Lower leg skin (tissue), 4 donors: ENCODE results near the gene SH3BP5. TPM values are rescaled to one million over a fixed set of nuclear protein-coding genes. Genes with fewer than 3 reads are reported as not detected.

Experiments
- DNase-seq, 2 donors: peaks; one replicate each; pipeline ENCODE4 v3.0.0-alpha.2; 2019; ENCODE audit warnings: low spot score in 2 of 2
- H3K4me3 ChIP-seq: fragments of 200-600 bp; sonication (generic); 2 replicates; pipeline ENCODE4 v1.5.1; 2017; ENCODE audit warnings: mild to moderate bottlenecking, low read depth; ENCODE audit not compliant: poor library complexity, severe bottlenecking
- POLR2A ChIP-seq, 2 donors: fragments of 450-650 bp; IDR thresholded peaks; one replicate each; pipeline ENCODE4 v1.6.1; 2016 to 2017; ENCODE audit warnings: antibody characterized with exemption in 2 of 2, mild to moderate bottlenecking in 1 of 2, moderate library complexity in 1 of 2
- WGBS, 2 donors: methylation state at CpG; one replicate each; pipeline ENCODE4 v1.1.5; 2018; 5-methylcytosine and 5-hydroxymethylcytosine counted together
- intact Hi-C: fragments of 100-400 bp; cut with DNase I; formaldehyde crosslinking; loops from one replicate; pipeline ENCODE4 v1.15.0; 2023; ENCODE audit warnings: low total_unique reads
- total RNA-seq, 4 donors: library from RNA; depleted of rRNA; stranded (reverse); fragments of >200 nt; gene quantifications; one replicate each; pipeline ENCODE4 v1.1.0, GENCODE V29; 2016
- TF ChIP-seq, protein P1 (sequence below), 3 donors: fragments of 450-650 bp; IDR thresholded peaks; one replicate each; pipeline ENCODE4 v1.5.1; 2016; ENCODE audit warnings: antibody characterized with exemption in 3 of 3, mild to moderate bottlenecking in 3 of 3, moderate library complexity in 2 of 3

Gene SH3BP5
- total RNA-seq, 4 donors from 2014 or later = 10.7 to 30.3 (median 18.5) TPM

DNA sequence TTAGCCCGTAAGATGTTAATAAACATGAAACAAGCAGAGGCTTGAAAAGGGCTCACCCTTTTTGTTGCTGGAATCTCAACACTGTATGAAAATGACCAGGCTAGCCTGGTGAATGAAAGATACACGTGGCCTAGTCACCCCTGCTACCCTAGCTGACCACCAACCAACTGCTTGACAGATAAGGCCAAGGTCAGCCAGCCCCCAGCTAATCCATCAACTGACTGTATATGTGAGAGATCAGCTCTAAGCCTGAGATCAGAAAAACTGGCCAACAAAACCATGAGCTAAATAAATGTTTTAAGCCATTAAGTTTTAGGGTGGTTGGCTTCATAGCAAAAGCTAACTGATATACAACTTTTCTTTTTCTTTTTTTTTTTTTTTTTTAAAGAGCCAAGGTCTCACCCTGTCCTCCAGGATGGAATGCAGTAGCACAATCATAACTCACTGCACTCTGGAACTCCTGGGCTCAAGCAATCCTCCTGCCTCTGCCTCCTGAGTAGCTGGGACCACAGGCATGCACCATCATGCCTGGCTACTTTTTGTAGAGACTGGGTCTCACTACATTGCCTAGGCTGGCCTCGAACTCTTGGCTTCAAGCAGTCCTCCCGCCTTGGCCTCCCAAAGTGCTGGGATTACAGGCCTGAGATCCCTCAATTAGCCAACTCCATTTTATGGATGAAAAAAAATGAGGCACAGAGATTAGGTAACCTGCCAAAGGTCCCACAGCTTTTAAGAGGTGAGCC is 34.6 kb downstream of the SH3BP5 start:
- TF ChIP-seq, protein P1, sequence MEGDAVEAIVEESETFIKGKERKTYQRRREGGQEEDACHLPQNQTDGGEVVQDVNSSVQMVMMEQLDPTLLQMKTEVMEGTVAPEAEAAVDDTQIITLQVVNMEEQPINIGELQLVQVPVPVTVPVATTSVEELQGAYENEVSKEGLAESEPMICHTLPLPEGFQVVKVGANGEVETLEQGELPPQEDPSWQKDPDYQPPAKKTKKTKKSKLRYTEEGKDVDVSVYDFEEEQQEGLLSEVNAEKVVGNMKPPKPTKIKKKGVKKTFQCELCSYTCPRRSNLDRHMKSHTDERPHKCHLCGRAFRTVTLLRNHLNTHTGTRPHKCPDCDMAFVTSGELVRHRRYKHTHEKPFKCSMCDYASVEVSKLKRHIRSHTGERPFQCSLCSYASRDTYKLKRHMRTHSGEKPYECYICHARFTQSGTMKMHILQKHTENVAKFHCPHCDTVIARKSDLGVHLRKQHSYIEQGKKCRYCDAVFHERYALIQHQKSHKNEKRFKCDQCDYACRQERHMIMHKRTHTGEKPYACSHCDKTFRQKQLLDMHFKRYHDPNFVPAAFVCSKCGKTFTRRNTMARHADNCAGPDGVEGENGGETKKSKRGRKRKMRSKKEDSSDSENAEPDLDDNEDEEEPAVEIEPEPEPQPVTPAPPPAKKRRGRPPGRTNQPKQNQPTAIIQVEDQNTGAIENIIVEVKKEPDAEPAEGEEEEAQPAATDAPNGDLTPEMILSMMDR (IDR thresholded peaks at IDR 0.05) = no peak
- TF ChIP-seq POLR2A (IDR thresholded peaks at IDR 0.05) = no peak
- 59 to 77% methylated on average over 4 of the region's 4 CpGs for WGBS, 2 donors
- H3K4me3 ChIP-seq = no peak overlapping the region
- intact Hi-C loops = no loop called here
- DNase-seq = peak in 1 of 2 donors; percentile 48

DNA sequence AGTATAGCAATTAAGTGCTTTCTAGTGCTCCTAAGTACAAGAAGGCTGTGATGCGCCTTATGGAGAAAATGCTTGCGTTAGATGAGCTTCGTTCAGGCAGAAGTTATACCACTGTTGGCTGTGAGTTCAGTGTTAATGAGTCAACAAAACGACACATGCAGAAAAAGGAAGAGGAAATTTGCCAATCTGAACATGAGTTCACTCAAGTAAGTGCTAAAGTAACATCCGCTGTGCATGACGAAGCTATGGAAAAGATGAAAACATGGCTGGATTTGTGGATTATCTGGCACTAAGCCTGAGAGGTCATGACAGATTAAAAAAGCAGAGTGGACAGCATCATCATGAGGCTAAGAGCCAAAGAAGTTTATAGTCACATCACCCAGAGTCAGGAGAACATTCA is 36.9 kb downstream of the SH3BP5 start:
- DNase-seq = peak in 1 of 2 donors; percentile 63
- WGBS, 2 donors = 54 to 58% methylated on average over 6 of the region's 6 CpGs
- no peak overlapping the region for H3K4me3 ChIP-seq
- TF ChIP-seq, protein P1 (IDR thresholded peaks at IDR 0.05) = no peak
- no peak for TF ChIP-seq POLR2A (IDR thresholded peaks at IDR 0.05)
- intact Hi-C loops = no loop called here

DNA sequence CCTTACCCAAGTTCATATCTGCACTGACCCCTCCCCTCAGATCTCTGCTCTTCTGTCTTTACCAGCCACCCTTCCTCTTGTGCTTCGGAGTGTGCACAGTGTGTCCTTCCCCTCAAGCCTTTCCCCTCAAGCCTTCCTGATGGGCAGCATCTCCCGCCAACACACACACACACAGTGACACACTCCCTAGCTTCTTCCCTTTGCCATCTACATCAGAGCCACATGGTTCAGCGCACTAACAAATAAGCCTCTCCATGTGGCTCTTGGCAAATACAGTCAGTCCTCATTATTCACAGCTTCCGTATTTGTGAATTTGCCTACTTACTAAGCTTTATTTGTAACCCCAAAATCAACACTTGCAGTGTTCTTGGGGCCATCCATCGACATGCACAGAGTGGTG is 37.5 kb downstream of the SH3BP5 start:
- no peak for DNase-seq
- intact Hi-C loops = no loop called here
- TF ChIP-seq POLR2A (IDR thresholded peaks at IDR 0.05) = no peak
- TF ChIP-seq, protein P1 (IDR thresholded peaks at IDR 0.05) = no peak
- H3K4me3 ChIP-seq = no peak overlapping the region
- whole genome bisulfite sequencing, 2 donors = 67 to 73% methylated on average over 5 of the region's 5 CpGs

DNA sequence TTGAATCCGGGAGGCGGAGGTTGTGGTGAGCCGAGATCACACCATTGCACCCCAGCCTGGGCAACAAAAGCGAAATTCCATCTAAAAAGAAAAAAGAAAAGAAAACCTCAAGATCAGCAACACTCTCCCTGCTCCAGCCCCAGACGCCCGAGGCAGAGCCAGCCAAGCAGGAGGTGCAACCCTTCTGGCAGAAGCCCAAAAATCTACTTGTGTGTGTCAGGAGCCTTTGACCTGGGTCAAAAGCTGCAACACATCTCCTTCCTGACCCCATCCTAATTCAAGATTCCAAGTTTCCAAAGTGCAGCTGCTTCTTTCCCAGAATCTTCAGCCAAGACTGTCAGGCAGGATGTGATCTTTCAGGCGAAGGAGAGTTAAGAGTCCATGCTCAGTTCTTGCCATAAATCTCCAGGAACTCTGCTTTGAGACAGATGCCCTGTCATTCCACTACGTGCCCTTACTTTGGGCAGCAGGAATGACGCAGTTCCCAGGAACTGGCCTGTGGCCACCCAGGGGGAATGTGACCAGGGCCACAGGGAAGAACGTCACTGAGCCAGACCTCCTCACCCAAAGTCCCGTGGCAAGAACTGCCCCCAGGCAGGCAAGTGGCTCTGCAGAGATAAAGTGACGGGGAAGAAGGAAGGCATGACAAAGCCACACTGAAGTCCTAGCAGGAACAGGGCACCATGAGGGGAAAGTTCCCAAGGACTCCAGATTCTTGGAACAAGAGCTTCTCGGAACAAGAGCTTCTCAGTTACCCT is 39.4 kb downstream of the SH3BP5 start:
- intact Hi-C loops = no loop called here
- no peak for DNase-seq
- H3K4me3 ChIP-seq = no peak overlapping the region
- 46 to 49% methylated on average over 13 of the region's 13 CpGs for WGBS, 2 donors
- TF ChIP-seq, protein P1 (IDR thresholded peaks at IDR 0.05) = no peak
- no peak for TF ChIP-seq POLR2A (IDR thresholded peaks at IDR 0.05)

DNA sequence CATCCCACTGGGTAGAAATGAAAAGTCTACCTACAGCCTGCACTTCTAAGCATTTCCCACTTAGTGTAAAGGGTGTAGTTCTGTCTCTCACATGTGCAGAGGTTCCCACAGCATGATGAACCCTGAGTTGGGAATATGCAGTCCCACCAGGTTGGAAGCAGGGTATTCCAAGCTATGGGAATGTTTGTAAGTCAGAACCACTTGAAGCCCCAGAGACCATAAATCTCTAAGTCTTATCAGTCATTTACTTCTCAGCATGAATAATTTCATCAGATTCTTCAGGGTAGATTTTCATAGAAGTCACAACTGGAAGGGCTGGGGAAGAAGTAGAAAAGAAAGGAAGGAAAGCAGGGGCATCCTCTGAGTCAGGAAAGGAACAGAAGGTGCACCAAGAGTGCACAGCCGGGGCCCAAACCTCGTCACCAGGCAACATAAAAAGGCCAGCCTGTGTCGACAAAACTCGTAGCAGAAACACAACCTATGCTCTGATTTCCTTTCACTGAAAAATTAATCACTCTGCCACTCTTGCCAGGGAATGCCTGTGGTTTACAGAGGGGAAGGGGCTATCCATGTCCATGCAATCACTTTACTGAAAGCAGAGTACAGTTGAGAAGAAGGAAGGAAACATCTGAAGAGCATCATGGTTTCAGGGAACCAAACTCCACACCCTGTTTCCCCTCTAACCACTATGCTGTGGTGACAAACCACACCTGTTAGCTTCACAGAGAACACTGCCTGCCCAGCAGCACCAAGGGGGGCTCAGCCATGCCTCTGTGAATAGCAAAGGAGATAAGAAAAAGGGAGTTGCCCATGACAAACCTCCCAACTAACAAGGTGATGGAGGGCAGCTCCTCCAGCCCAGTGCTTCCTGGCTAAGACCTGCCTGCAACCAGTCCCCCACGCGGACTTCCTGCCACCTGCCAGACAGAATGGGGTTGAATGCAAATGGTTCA is 40.5 kb downstream of the SH3BP5 start:
- no peak overlapping the region for H3K4me3 ChIP-seq
- DNase-seq = no peak
- TF ChIP-seq, protein P1 (IDR thresholded peaks at IDR 0.05) = no peak
- intact Hi-C loops = no loop called here
- WGBS, 2 donors = 65 to 80% methylated on average over 6 of the region's 6 CpGs
